SK-N-MC (cell line): Measurements from ENCODE around the gene NPTN.

Experiments
- EZH2 ChIP-seq: fragments of 200-600 bp; sonication (generic); IDR thresholded peaks from one replicate; pipeline ENCODE4 v1.6.1; 2017; ENCODE audit warnings: antibody characterized with exemption
- POLR2AphosphoS5 ChIP-seq: IDR thresholded peaks from 2 replicates; pipeline ENCODE4 v1.6.1; 2012; ENCODE audit warnings: mild to moderate bottlenecking, low read depth, low read length, borderline replicate concordance

DNA sequence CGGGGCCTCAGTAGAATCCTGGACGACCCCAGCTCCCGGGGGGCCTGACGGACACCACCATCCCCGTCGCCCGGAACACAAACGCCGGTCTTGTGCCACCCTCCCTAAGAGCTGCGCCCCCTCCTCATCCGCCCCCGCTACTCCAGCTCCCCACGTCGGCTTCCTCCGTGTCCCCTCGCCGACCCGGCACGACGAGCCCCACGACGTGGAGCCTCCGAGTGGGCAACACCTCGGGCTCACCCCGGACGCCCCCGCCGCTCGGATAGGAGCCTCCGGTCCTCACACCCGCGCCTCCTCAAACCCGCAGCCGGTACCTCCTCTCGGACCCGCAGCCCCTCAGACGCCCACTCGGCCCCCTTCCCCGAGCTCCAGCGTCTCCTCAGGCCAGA, 525 bp downstream of the NPTN start:
- no peak for TF ChIP-seq EZH2
- no peak for TF ChIP-seq POLR2AphosphoS5
